A673 (cell line): ENCODE measurements around the gene PEX26.

Source experiments
- CTCF ChIP-seq: fragments of 300-800, 200-600 bp; sonication (generic); conservative IDR thresholded peaks from 2 replicates; pipeline ENCODE4 v1.5.1; 2017; ENCODE audit warnings: low read depth, mild to moderate bottlenecking, antibody characterized with exemption, low read length, moderate library complexity, mixed read lengths
- EZH2 ChIP-seq: fragments of 200-600 bp; sonication (generic); IDR thresholded peaks from 2 replicates; pipeline ENCODE4 v1.6.1; 2017; ENCODE audit warnings: borderline replicate concordance, low read depth, mild to moderate bottlenecking, mixed read lengths, antibody characterized with exemption, low read length; ENCODE audit not compliant: poor library complexity, severe bottlenecking

DNA sequence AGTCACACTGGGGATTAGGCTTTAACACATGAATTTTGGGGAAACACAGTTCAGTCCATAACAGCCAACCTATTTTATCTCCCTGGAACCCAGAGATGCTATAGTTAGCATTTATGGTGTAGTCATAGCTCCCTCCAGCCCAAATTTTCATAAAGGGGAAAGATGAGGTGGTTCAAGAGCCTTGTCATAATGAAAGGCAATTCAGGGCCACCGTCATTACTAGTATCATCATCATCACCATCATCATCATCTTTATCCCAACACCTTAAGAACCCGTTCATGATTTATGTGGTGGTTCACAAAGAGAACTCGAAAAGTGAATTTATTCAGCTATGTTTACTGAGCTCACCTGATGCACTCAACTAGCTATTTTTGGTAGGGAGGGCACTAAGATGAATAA, 30.4 kb downstream of the PEX26 start:
- TF ChIP-seq CTCF (no peak), EZH2 (no peak)
